ENCODE results near the gene SLC7A14. TPM values are rescaled to one million over a fixed set of nuclear protein-coding genes. Genes with fewer than 3 reads are reported as not detected.

Gene SLC7A14
- total RNA-seq (2014; rRNA removed; shearing (Covaris generic)): not detected in 2 replicates

DNA sequence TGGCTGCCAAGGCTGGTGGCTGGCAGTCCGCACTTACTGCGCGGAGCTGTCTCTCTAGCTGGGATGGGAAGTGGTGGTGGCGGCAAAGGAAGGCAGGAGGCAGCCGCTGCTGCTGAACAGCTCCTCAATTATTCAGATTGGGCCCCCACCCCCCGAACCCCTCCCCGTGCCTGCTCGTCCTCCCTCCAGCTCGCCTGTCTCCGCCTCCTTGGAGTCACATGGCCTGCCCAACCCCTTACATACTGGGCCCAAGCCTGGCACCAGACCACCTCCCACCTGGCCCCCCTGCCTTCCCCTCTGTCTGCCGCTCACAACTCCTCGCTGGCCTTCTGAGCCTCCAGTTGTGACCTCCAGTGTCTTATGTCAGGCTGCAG lies at the start of gene SLC7A14:
SLC7A14 (minus strand) TSS at position 139 of the 374 bp plus-strand sequence. CDS start 59,139 bp downstream, outside the sequence.
- Histone ChIP-seq H3K27me3 (no peaks in the 10 kb centered on the region), H3K36me3 (no peaks in the 10 kb centered on the region), H3K4me1 (no peaks in the 10 kb centered on the region), H3K9me3 (replicated peaks) (no peaks in the 10 kb centered on the region), H3K4me3 (no peak within 1 kb of the TSS), H3K27ac (no peak within 1 kb of the TSS)
- DNase-seq: no peak

GRCh38 chr3:170635385-170635735 lies 49.5 kb upstream of the SLC7A14 start:
- Histone ChIP-seq H3K27me3 (no peaks in the 10 kb centered on the region), H3K27ac (no peak overlapping the region), H3K9me3 (replicated peaks) (no peaks in the 10 kb centered on the region), H3K36me3 (no peaks in the 10 kb centered on the region), H3K4me3 (no peak overlapping the region), H3K4me1 (no peaks in the 10 kb centered on the region)
- DNase-seq: no peak

GRCh38 chr3:170634663-170635384 lies 48.9 kb upstream of the SLC7A14 start:
- DNase-seq: no peak
- no peaks in the 10 kb centered on the region for H3K4me1 ChIP-seq
- no peak overlapping the region for H3K27ac ChIP-seq
- H3K4me3 ChIP-seq: no peak overlapping the region
- H3K36me3 ChIP-seq: no peaks in the 10 kb centered on the region
- H3K27me3 ChIP-seq: no peaks in the 10 kb centered on the region
- H3K9me3 ChIP-seq (replicated peaks): no peaks in the 10 kb centered on the region

GRCh38 chr3:170633573-170633972 lies 47.7 kb upstream of the SLC7A14 start:
- Histone ChIP-seq H3K27ac (no peak overlapping the region), H3K27me3 (no peaks in the 10 kb centered on the region), H3K4me1 (no peaks in the 10 kb centered on the region), H3K9me3 (replicated peaks) (no peaks in the 10 kb centered on the region), H3K4me3 (no peak overlapping the region), H3K36me3 (no peaks in the 10 kb centered on the region)
- no peak for DNase-seq

DNA sequence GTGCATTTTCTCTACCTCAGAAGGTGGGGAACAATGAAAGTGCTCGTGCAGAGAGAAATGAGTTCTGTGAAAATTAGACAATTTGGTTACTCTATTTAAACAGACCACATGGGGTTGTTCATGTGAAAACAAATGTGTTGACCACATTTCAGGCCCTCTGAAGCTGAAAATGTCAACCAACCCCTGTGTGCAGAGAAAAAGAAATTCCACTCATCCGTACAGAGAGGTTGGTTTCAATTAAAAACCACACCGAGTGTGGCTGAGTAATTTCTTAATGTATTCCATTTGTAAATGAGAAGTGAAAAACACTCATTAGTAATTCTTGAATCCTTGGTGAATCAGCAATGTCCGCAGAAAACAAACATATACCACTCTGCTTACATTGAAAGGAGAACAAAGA lies 46.9 kb upstream of the SLC7A14 start:
- Histone ChIP-seq H3K4me1 (no peaks in the 10 kb centered on the region), H3K4me3 (no peak overlapping the region), H3K9me3 (replicated peaks) (no peaks in the 10 kb centered on the region), H3K36me3 (no peaks in the 10 kb centered on the region), H3K27ac (no peak overlapping the region), H3K27me3 (no peaks in the 10 kb centered on the region)
- no peak for DNase-seq

- H3K4me1 ChIP-seq: no peaks in the 10 kb centered on the region
- H3K4me3 ChIP-seq: no peak overlapping the region
These were observed 46.0 kb upstream of the SLC7A14 start for GRCh38 chr3:170631755-170632488.

DNA sequence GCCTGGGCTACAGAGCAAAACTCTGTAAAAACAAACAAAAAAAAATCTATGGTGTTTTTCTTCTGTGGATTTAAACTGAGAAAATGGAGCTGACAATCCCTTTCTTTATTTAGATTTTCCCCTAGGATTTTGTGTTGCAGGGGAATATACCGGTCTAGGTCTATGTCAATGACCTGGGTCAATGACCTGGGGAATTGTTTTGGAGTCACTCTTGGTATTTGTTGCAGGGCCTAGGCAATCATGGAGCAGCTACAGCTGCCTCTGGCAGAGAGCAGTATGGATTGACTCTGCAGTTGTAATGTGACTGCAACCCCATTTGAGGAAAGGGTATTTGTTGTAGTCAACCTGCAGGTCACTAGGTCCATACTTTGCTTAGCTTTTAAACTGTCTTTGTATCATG lies 37.6 kb upstream of the SLC7A14 start:
- no peaks in the 10 kb centered on the region for H3K9me3 ChIP-seq (replicated peaks)
- H3K27ac ChIP-seq: no peak overlapping the region
- H3K4me3 ChIP-seq: no peak overlapping the region
- no peaks in the 10 kb centered on the region for H3K27me3 ChIP-seq
- no peaks in the 10 kb centered on the region for H3K4me1 ChIP-seq
- H3K36me3 ChIP-seq: no peaks in the 10 kb centered on the region
- no peak for DNase-seq

More at GRCh38 chr3:170631755-170632488, 46.0 kb upstream of the SLC7A14 start:
- Histone ChIP-seq H3K27ac (no peak overlapping the region), H3K9me3 (replicated peaks) (no peaks in the 10 kb centered on the region), H3K27me3 (no peaks in the 10 kb centered on the region), H3K36me3 (no peaks in the 10 kb centered on the region)
- DNase-seq: no peak

DNA sequence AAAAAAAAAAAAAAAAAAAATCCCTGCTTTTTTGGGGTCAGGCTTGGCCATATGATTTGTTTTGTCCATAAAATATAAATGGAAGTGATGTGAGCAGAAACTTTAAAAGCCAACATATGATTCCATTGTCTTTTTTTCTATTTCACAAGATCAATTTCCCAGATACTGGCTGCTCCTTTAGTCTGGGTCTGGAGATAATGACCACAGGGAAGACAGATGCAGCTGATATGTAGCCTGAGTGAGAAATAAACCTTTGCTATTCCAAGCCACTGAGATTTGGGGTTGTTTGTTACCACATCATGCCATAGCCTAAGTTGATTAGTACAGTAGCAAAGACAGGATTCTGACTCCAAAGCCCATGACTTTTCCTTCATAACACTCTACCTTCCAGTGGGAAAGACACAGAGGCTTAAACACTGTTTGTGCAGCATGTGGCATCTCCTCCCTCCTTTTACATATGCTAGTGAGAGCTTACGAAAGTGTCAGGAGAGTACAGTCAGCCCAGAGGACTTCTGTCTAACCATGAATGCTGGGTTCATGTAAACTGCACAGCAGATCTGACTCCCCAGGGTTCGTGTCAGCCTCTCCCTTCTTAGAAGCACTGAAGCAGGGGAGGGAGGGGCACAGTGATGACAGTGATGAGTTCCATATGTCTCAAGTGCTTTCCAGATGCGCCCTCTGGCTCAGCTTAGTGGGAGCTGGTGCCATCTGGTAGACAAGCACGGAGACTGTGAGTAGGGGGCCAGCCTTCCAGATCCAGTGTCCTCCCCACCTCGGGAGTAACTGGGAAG lies 36.7 kb upstream of the SLC7A14 start:
- Histone ChIP-seq H3K27me3 (no peaks in the 10 kb centered on the region), H3K27ac (no peak overlapping the region), H3K36me3 (no peaks in the 10 kb centered on the region)

GRCh38 chr3:170621256-170621655 lies 35.4 kb upstream of the SLC7A14 start:
- H3K36me3 ChIP-seq: no peaks in the 10 kb centered on the region
- DNase-seq: no peak
- H3K27ac ChIP-seq: no peak overlapping the region

More for the DNA sequence above, 36.7 kb upstream of the SLC7A14 start:
- H3K4me1 ChIP-seq: no peaks in the 10 kb centered on the region
- H3K4me3 ChIP-seq: no peak overlapping the region
- no peak for DNase-seq
- H3K9me3 ChIP-seq (replicated peaks): no peaks in the 10 kb centered on the region

GRCh38 chr3:170614214-170614966 lies 28.5 kb upstream of the SLC7A14 start:
- Histone ChIP-seq H3K9me3 (replicated peaks) (no peaks in the 10 kb centered on the region), H3K27me3 (no peaks in the 10 kb centered on the region), H3K27ac (no peak overlapping the region), H3K36me3 (no peaks in the 10 kb centered on the region), H3K4me1 (no peaks in the 10 kb centered on the region), H3K4me3 (no peak overlapping the region)
- DNase-seq: peak in 1 of 2 experiments; percentile 3

More at GRCh38 chr3:170621256-170621655, 35.4 kb upstream of the SLC7A14 start:
- H3K9me3 ChIP-seq (replicated peaks): no peaks in the 10 kb centered on the region
- H3K4me3 ChIP-seq: no peak overlapping the region
- no peaks in the 10 kb centered on the region for H3K4me1 ChIP-seq
- no peaks in the 10 kb centered on the region for H3K27me3 ChIP-seq

DNA sequence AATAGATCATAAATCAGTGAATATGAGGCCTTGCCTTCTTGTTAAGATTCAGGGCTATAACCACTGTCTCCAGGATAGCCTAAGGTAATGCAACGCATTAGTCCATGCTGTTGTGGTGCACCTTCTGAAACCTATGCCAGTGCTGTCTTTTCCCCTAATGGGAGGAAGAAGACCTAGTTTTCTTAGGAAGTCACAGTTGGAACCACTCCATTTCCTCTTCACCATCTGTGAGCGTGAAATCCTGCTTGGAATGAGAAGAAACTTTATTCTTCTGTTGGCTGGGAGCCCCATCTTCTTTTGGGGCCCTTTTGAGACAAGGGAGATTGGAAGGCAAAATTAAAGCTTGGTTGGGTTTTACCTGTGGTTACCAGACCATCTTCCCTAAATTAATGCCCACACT lies 25.9 kb upstream of the SLC7A14 start:
- no peak for DNase-seq
- Histone ChIP-seq H3K4me3 (no peak overlapping the region), H3K9me3 (replicated peaks) (no peaks in the 10 kb centered on the region), H3K4me1 (no peaks in the 10 kb centered on the region), H3K27ac (no peak overlapping the region), H3K36me3 (no peaks in the 10 kb centered on the region), H3K27me3 (no peaks in the 10 kb centered on the region)

DNA sequence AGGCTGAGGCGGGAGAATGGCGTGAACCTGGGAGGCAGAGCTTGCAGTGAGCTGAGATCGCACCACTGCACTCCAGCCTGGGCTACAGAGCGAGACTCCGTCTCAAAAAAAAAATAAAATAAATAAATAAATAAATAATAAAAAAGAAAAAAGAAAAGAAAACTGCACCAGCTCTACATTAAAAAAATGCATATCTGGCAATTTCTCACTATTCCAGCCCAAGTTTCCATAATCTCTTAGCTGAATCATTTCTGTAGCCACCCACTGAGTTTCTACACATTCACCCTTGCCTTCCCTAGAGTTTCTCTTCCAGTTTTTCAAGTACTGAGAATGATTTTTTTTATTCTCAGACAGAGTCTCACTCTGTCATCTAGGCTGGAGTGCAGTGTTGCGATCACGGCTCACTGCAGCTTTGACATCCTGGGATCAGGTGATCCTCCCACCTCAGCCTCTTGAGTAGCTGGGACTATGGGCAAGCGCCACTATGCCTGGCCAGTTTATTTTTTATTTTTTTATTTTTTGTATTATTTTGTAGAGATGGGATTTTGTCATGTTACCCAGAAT lies 24.5 kb upstream of the SLC7A14 start:
- H3K9me3 ChIP-seq (replicated peaks): no peaks in the 10 kb centered on the region
- H3K4me1 ChIP-seq: no peaks in the 10 kb centered on the region
- no peak overlapping the region for H3K27ac ChIP-seq
- DNase-seq: no peak
- H3K27me3 ChIP-seq: no peaks in the 10 kb centered on the region
- H3K36me3 ChIP-seq: no peaks in the 10 kb centered on the region
- H3K4me3 ChIP-seq: no peak overlapping the region

DNA sequence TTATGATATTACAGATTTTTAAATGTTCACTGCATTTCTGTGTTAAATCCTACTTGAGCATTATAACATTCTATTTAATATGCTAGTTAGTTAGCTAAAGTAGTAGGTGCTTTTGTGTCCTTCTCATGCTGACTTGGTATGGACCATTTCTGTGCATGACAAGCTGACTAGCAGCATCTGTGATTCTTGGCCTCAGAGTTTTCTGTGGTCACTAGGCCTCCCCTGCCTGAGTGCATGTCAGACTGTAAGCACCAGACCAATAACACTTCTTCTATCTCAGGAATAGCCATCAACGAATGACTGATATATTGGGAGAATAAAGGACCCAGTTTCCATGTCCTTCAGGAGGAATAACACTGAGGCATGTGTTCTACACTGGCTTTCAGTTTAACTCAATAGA lies 22.6 kb upstream of the SLC7A14 start:
- no peaks in the 10 kb centered on the region for H3K27me3 ChIP-seq
- no peak for DNase-seq
- H3K27ac ChIP-seq: no peak overlapping the region
- H3K4me3 ChIP-seq: no peak overlapping the region
- no peaks in the 10 kb centered on the region for H3K9me3 ChIP-seq (replicated peaks)
- H3K36me3 ChIP-seq: no peaks in the 10 kb centered on the region
- no peaks in the 10 kb centered on the region for H3K4me1 ChIP-seq

GRCh38 chr3:170606675-170607074 lies 20.8 kb upstream of the SLC7A14 start:
- no peak overlapping the region for H3K27ac ChIP-seq
- no peaks in the 10 kb centered on the region for H3K27me3 ChIP-seq
- DNase-seq: no peak
- H3K36me3 ChIP-seq: no peaks in the 10 kb centered on the region
- no peaks in the 10 kb centered on the region for H3K9me3 ChIP-seq (replicated peaks)
- no peak overlapping the region for H3K4me3 ChIP-seq
- H3K4me1 ChIP-seq: no peaks in the 10 kb centered on the region
